Gastrocnemius medialis (tissue), 4 donors: ENCODE measurements around the gene HPS1.

Experiments used
- POLR2A ChIP-seq, 2 donors: fragments of 450-650 bp; IDR thresholded peaks; one replicate each; pipeline ENCODE4 v1.6.1; 2017; ENCODE audit warnings: antibody characterized with exemption in 2 of 2, mild to moderate bottlenecking in 2 of 2, moderate library complexity in 2 of 2
- TF ChIP-seq, protein P1 (sequence below), 5 experiments: fragments of 450-650 bp in 3 of 5; fragments of 200-600 bp in 2 of 5; sonication (generic) in 2 of 5; IDR thresholded peaks in 4 of 5; conservative IDR thresholded peaks in 1 of 5; 1 replicate in 4 of 5; 2 replicates in 1 of 5; pipeline ENCODE4 v1.5.1; 2016 to 2019; ENCODE audit warnings: antibody characterized with exemption in 5 of 5, mild to moderate bottlenecking in 3 of 5, moderate library complexity in 3 of 5

DNA sequence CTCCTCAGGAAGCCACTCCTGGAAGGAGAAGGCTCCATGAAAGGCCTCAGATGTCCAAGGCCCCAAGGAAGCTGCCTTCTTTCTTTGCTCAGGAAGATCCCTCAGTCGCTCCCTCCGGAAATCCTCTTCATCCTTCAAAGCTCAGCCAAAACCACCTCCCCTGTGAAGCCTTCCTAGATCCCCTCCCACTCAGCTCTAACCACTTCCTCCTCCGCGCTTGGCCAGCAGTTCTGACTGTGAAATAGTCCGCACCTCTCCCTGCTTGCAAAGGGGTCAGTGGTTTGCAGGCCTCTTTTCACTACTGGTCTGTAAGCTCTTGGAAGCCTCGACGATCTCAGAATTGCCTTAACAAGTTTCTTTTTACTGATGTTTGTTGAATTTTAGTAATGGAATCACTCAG, 55.7 kb downstream of the HPS1 start:
- TF ChIP-seq, protein P1, sequence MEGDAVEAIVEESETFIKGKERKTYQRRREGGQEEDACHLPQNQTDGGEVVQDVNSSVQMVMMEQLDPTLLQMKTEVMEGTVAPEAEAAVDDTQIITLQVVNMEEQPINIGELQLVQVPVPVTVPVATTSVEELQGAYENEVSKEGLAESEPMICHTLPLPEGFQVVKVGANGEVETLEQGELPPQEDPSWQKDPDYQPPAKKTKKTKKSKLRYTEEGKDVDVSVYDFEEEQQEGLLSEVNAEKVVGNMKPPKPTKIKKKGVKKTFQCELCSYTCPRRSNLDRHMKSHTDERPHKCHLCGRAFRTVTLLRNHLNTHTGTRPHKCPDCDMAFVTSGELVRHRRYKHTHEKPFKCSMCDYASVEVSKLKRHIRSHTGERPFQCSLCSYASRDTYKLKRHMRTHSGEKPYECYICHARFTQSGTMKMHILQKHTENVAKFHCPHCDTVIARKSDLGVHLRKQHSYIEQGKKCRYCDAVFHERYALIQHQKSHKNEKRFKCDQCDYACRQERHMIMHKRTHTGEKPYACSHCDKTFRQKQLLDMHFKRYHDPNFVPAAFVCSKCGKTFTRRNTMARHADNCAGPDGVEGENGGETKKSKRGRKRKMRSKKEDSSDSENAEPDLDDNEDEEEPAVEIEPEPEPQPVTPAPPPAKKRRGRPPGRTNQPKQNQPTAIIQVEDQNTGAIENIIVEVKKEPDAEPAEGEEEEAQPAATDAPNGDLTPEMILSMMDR (IDR thresholded peaks at IDR 0.05 in 4 of 5, conservative IDR thresholded peaks at IDR 0.05 in 1 of 5): no peak
- TF ChIP-seq POLR2A (IDR thresholded peaks at IDR 0.05): no peak
